DMS53 treated with DMSO at 0.1 percent for 48 hours (cell line): ENCODE data around the gene RNF224.
A peak's percentile ranks its signal among the peaks of the same experiment; 100 is the strongest.
"Not testable (repeated sequence)": the region's sequence is repeated elsewhere in the genome, so short reads cannot be mapped to it uniquely, and the experiment has no call there.

Source experiments
- DNase-seq: peaks from one replicate; lab custom pipeline; 2025; ENCODE audit not compliant: unreplicated experiment; lab: John Stamatoyannopoulos, UW

Gene RNF224

DNA sequence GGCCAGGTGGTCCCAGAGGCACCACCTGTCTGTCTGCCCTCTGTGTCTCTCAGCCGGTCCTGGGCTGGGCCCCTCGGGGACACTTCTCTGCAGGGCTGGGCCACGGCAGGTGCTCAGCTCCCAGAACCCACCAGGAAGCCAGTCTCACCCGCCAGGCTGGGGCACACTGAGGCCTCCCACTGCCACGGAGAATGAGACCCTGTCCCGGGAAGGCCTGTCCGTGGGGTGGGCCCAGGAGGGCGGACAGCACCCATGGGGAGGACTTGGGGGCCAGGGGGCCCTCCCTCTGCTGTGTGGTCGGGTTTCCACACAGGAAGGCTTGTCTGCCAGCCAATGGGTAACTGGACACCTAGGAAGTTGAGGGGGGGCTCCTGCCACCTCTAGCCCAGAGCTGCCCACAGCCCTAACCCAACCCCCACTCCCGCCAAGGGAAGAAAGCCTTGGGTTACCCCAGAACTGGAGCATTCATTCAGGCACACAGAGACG, 9.7 kb downstream of the RNF224 start:
- DNase-seq = no peak

DNA sequence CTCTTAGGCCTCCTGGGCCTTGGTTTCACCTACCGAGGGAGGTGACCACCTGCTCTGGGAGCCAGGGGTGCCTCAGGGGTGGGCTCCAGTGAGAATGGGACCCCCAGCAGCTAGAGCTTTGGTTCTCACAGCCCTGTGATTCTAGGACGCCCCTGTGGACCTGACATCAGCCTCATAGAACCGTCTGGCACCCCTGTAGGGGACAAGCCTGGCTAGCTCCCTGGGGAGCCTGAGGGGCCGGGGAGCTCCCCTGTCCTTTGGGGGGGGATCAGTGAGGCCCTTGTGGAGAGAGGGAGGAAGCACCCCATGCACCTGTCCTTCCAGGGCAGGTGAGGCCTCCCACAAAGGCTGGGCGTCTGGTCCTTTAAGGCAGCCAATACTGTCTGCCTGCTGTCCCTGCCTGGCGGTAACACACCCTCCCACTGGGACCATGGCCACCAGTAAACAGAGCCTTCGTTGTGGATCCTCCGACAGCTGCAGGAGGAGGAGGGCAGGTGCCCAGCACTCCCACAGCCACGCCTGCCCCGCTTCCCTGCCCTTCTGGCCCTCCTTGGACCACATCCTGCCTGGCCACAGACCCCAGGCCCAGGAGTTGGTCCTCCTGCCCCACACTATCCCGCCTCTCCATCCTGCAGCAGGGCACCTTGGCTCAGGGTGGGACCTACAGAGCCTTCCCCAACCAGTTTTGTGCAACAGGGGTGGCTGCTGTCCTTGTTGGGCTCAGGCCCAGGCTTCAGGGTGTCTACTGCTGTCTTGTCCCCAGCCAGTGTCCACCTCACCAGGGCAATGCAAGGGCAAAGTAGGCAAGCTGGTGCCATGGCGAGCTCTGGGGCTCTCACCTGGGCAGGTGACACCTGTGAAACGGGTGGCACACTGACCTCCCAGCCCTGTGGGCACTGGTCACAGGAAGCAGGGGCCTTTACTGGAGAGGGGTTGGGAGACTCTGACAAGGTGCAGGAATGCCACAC, 10.7 kb downstream of the RNF224 start:
- peak; percentile 77 for DNase-seq

DNA sequence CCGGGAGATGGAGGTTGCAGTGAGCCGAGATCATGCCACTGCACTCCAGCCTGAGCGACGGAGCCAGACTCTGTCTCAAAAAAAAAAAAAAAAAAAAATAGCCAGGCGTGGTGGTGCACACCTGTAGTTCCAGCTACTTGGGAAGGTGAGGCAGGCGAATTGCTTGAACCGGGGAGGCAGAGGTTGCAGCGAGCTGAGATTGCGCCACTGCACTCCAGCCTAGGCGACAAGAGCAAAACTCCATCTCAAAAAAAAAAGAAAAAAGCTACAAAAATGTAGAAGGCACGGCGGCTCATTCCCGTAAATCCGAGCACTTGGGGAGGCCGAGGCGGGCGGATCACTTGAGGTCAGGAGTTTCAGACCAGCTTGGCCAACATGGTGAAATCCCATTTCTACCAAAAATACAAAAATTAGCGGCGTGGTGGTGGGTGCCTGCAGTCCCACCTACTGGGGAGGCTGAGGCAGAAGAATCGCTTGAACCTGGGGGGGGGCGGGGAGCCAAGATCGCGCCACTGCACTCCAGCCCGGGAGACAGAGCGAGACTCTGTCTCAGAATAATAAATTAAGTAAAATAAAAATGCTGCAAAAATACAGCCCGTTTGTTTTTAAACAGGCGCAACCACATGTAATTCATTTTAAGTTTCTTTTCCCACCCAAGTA, 12.4 kb downstream of the RNF224 start:
- DNase-seq = not testable (repeated sequence)

DNA sequence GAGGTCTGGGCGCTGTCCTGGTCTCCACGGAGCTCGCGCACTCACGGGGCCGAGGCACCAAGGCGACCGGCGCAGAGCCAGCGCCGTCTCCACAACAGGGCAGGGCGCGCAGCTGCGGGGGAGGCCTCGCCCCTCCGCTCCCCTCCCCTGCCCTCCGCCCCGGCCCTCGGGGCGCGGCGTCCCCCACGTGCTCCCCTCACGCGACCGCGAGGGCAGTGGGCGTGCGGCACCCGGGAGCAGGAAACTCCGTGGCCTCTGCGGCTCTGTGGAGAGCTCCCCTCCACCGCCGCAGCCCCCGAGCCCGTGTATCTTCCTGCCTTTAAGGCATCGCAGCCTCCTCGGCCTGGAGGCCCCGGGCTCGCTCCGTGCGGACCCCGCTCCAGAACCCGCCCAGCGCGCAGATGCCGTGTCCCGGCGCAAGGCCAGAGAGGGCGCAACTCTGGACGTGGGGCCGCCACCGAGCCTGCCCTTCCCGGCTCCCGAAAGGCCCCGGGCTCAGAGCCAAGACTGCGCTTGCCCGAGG, 13.1 kb downstream of the RNF224 start:
- DNase-seq = no peak

DNA sequence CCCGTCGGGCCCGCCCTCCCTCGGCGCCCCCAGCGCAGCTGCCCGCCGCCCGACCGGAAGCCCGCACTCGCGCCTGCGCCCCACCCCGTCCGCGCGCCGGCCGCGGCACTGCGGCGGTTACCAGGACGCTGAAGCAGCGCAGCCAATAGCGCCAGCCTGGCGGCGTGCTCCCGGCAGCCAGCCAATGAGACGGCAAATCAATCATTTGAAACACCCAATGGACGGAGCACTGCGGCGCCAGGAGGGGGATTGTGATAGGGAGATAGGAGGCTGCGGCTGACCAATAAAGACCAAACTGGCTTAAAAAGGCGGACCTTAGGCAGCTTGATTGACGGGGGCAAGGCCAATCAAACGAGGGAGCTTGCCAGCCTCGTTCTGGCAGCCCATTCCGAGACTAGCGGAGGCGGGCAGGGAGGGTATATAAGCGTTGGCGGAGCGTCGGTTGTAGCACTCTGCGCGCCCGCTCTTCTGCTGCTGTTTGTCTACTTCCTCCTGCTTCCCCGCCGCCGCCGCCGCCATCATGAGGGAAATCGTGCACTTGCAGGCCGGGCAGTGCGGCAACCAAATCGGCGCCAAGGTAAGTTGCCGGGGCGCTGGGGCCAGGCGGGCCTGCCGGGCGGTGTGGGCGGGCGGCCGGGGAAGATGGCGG, 13.7 kb downstream of the RNF224 start, which contains the start of gene TUBB4B:
Gene TUBB4B (plus strand): TSS at position 447 of the 649 bp plus-strand sequence. CDS start 74 bp downstream, at position 521.
- peak; percentile 98 for DNase-seq

DNA sequence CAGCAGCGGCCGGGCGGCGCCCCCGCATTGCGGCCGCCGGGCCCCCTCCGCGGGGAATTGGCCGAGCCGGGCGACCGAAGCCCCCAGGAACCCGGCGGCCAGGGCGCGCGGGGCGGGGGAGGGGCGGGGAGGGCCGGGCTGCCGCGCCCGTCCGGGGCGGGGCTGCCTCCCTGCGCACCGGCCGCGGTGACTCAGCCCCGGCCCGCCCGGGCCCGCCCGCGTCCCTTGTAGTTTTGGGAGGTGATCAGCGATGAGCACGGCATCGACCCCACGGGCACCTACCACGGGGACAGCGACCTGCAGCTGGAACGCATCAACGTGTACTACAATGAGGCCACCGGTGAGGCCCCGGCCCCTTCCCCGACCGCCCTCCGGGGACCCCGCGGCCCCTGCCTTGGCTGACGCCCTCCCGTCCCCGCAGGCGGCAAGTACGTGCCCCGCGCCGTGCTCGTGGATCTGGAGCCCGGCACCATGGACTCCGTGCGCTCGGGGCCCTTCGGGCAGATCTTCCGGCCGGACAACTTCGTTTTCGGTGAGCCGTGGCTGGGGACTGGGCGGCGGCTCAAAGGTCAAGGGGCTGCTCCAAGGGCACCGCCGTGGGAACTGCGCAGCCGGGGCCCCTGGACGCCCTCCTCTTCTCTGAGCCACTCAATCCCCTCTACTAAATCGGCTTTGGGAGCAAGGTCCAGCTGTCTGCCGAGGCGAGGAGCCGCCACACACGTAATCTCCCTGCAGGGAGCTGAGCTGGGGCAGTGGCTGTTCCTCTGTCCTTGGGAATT, 14.4 kb downstream of the RNF224 start:
- no peak for DNase-seq

DNA sequence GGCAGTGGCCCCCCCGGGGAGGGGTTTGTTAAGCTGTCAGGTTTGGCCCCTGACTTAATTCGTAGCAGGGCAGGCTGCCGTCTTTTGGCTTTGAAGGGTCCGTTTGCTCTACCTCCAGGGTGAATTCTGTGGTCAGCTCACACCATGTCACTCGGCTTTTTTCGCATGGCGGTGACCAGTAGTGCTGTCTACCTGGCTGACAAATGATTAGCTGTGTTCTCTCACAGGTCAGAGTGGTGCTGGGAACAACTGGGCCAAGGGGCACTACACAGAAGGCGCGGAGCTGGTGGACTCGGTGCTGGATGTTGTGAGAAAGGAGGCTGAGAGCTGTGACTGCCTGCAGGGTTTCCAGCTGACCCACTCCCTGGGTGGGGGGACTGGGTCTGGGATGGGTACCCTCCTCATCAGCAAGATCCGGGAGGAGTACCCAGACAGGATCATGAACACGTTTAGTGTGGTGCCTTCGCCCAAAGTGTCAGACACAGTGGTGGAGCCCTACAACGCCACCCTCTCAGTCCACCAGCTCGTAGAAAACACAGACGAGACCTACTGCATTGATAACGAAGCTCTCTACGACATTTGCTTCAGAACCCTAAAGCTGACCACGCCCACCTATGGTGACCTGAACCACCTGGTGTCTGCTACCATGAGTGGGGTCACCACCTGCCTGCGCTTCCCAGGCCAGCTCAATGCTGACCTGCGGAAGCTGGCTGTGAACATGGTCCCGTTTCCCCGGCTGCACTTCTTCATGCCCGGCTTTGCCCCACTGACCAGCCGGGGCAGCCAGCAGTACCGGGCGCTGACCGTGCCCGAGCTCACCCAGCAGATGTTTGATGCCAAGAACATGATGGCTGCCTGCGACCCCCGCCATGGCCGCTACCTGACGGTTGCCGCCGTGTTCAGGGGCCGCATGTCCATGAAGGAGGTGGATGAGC, 15.2 kb downstream of the RNF224 start:
- DNase-seq = no peak

DNA sequence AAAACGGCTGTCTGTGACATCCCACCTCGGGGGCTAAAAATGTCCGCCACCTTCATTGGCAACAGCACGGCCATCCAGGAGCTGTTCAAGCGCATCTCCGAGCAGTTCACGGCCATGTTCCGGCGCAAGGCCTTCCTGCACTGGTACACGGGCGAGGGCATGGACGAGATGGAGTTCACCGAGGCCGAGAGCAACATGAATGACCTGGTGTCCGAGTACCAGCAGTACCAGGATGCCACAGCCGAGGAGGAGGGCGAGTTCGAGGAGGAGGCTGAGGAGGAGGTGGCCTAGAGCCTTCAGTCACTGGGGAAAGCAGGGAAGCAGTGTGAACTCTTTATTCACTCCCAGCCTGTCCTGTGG, 15.9 kb downstream of the RNF224 start:
- DNase-seq = not testable (repeated sequence)

DNA sequence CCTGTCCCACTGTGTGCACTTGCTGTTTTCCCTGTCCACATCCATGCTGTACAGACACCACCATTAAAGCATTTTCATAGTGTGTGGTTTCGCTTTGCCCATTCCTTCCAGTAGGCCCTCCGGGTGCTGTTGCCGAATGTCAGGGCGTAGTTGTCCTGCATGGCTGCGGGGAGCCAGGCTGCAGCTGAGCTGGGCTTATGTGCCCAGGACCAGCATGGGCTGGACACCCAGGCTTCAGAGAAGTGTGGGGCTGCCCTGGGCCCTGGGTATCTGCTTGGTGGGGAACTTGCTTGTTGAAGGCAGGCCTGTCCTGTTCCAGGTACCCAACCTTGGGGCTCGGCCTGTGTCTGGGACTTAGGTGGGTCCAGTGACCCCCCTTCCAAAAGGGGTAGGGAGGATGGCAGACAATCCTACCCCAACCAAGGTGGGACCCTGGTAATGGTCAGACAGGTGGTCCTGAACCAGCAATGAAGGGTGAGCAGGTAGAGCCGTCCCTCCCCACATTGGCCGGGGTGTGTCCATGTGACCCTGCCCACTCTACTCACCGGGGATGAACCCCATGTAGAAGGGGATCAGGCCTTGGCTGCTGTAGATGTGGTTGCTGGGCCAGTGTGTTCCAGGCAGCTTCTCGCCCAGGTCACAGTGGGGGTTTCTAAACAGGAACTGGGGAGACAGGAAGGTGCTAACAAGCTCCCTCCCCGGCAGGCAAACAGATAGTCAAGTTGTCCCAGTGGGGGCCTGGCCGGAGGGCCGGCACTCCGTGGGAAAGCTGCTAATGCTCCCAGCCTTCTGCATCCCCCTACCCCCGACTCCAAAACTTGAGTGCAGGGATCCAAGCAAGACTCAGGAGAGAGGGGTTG, 16.6 kb downstream of the RNF224 start:
- no peak for DNase-seq

DNA sequence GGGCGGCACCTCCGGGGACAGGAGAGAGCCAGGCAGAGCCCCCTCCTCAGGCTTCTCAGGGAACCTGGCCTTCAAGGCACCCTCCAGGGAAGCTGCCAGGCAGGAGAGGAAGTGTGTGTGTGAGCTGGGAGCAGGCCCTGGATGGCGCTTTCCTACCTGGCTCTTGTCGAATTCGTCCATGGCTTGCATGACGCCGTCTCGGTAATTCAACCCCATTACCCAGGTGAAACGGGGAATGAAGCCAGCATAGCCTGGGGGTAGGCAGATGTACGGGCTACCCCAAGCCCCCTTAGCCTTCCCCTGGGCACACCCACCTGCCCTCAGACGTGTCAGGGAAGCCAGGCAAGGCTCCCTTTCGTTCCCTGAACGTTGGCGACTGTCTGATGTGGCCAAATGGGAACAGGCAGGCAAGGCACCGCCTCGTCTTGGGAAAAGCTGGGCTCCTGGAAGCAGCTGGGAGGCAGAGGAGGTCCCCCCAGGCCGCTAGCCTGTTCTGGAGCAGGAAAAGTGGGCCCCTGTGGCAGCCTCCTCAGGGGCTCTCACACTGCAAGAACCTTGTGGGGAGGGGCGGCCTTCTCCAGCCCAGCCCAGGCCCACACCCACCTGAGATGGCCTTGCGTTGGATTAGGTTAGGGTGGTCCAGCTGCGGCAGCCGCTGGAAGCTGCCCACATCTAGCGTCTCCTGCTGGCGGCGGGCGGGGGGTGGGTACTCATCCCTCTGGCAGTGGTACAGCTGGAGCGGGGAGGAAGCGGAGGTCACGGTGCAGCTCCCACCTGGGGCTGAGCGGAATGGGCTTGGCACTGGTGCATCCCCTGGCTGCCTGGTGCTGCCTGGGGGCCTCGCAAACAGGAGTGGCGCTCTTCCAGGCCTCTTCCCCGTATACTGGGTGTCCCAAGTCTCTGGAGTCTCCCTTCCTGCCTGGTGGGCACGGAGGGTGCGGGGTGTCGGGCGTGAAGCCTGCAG, 17.5 kb downstream of the RNF224 start:
- DNase-seq = no peak

DNA sequence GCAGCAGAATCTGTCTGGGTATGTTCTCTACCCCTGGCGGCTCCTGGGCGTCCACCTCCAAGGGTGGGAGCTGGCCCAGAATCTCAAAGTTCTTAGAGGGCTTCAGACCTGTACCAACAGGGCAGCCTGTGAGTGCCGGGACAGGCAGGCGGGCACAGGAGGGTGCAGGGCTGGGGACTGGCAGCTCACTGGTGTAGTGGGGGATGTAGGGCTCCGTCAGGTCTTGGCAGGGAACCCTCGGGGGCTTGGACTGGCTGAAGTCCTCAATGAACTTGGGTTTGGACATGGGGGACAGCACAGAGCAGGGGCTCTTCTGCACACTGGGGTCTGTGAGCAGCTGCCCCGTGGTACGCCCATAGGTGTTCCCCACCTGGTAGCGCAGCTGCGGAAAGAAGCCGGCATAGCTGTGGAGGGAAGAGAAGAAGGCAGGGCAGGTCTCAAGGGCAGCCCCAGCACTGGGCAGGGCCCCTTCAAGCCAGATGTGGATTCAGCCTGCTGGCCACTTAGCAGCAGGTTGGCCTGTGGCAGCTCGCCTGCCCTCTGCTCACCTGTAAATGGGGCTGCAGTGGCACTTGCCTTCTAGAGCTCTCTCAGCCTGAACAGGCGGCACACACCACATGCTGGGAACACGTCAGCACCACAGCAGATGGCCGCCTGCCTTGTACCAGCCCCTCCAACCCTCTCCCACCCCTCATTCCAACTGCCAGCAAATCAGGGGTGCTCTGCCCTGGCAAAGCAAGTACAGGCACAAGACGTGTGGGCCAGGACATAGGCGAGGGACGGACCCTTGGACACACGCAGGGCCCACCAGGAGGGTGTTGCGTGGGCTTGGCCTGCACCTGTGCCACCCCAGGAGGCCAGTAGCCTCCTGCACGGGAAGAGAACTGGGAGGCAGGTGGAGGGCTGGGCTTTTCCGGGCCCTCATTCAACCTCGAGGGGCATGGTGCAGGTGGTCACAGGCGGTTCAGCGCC, 18.4 kb downstream of the RNF224 start:
- no peak for DNase-seq

DNA sequence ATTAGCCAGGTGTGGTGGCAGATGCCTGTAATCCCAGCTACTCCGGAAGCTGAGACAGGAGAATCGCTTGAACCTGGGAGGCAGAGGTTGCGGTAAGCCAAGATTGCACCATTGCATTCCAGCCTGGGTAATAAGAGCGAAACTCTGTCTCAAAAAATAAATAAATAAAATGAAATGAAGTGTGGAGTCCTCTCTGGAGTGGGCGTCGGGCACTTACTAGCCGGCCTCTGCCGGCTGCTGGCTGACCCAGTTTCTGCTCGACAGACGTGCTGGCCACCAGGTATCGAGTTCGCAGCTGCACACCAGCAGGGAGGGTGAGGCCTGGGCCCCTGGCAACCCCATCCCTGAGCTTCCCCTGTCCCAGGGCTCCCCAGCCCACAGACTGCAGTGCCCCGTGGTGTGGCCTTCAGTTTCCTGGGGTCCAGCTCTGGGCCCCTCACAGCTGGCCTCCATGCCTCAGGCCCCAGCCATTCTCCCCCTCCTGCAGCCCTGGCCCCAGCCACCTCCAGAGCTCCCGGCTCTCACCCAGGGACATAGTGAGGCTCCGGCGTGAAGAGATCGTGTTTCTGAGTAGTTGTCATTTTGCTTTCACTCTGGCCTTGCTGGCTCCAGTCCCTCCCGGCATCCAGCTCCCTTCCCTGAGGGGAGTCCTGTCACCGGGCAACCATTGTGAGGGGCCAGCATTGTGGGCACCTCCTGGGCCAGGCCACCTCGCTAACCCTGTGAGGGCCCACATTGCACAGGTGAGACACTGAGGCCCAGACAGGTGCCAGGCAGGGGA, 20.0 kb downstream of the RNF224 start:
- no peak for DNase-seq

DNA sequence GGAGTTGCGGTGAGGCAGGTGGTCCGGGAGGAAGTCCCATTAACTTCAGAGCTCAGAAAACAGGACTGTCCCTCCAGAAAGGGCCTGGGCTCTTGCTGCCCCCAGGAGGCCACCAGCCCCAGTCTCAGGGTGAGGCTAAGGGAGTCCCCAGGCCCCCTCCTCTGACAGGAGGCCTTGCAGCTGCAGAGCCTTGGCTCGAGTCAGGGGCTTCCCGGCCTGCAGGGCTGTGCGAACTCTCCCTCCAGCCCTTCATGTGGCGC, 20.5 kb downstream of the RNF224 start:
- DNase-seq = no peak

DNA sequence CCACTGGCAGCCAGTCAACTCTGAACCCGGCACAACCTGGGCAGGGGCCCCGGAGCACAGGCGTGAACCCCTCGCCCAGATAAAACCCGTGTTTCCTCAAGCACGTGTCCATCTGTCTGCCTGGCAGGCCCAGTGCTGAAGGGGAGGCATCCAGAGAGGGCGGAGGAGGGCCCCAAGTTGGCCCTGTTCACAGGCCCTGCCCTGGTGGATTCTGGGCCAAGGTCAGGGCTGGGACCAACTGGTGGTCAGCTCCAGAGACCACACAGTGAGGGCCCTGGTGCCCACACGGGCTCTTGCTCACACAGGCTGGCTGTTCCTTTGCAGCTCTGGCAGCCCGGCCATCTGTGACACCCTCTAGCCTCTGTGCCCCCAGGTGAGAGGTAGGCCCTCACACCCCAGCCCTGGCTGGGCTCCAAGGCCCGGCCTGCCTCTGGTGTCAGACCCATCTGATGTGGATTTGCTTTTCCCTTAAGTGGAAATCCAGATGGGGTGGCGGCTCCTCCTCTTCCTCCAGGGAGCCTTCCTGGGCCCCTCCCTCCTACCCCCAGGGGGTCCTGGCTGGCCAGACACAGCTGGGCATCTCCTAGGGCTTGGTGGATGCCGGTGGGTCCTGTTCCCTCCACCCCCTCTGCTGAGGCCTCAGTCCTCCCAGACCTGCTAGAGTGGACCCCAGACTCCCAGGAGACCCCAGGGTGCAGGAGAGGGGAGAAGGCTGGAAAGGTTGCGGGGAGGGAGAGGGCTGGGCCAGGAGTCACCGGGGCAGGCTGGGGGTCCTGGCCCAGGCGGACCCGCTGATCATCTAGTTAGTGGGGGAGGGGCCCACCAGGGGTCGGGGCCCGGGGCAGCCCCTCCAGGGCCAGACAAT, 23.3 kb downstream of the RNF224 start:
- DNase-seq = no peak

DNA sequence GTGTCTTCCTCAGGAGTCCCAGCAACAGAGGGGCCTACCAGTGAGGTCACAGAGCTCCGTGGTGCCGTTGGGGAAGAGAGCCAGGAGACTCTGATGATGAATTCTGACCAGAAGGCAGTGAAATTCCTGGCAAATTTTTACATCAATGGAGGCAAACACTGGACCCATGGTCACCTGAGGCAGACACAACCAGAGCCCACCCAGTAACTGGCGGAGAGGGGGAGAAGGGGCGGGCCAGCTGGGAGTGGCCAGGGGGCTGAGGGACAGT, 23.8 kb downstream of the RNF224 start, which contains the start of gene STPG3:
Gene STPG3 (plus strand): TSS at position 93 of the 268 bp plus-strand sequence. CDS start 1 bp downstream, at position 94.
- no peak for DNase-seq
